ENCODE results near the gene SPRYD7. TPM values are rescaled to one million over a fixed set of nuclear protein-coding genes. Genes with fewer than 3 reads are reported as not detected.
"Not testable (repeated sequence)": the region's sequence is repeated elsewhere in the genome, so short reads cannot be mapped to it uniquely, and the experiment has no call there.

The SPRYD7 gene
- total RNA-seq, 1 donor from 2014 or later = 6.0 TPM

DNA sequence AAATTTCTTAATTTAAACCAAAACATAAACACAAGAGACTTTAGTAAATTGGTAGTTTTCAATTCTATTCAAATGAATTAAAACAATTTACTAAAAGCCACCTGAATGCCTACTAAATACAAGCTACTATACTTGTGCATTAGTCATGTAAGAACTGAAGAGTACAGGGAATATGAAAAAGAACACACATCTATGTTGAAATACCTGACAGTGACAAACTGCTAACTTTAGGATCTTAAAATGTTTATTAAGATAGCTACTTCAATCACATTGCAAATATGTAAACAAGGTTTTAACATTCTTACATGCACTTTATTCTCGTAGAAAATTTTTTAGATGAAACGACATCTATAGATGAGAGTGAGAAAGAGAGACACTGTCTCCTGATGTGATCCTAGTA is 4.1 kb downstream of the SPRYD7 start:
- TF ChIP-seq, protein P1, sequence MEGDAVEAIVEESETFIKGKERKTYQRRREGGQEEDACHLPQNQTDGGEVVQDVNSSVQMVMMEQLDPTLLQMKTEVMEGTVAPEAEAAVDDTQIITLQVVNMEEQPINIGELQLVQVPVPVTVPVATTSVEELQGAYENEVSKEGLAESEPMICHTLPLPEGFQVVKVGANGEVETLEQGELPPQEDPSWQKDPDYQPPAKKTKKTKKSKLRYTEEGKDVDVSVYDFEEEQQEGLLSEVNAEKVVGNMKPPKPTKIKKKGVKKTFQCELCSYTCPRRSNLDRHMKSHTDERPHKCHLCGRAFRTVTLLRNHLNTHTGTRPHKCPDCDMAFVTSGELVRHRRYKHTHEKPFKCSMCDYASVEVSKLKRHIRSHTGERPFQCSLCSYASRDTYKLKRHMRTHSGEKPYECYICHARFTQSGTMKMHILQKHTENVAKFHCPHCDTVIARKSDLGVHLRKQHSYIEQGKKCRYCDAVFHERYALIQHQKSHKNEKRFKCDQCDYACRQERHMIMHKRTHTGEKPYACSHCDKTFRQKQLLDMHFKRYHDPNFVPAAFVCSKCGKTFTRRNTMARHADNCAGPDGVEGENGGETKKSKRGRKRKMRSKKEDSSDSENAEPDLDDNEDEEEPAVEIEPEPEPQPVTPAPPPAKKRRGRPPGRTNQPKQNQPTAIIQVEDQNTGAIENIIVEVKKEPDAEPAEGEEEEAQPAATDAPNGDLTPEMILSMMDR (conservative IDR thresholded peaks at IDR 0.05) = no peak
- DNase-seq (ENCODE audit: extremely low spot score, unreplicated experiment) = no peak
- peaks cover 4% of the 10 kb centered on the region for H3K4me1 Mint-ChIP-seq (ENCODE audit: unreplicated experiment)
- no peaks in the 10 kb centered on the region for H3K9me3 Mint-ChIP-seq
- no peak overlapping the region for H3K4me3 Mint-ChIP-seq
- no peaks in the 10 kb centered on the region for H3K36me3 Mint-ChIP-seq
- no peak overlapping the region for H3K27ac Mint-ChIP-seq
- no peaks in the 10 kb centered on the region for H3K27me3 Mint-ChIP-seq

DNA sequence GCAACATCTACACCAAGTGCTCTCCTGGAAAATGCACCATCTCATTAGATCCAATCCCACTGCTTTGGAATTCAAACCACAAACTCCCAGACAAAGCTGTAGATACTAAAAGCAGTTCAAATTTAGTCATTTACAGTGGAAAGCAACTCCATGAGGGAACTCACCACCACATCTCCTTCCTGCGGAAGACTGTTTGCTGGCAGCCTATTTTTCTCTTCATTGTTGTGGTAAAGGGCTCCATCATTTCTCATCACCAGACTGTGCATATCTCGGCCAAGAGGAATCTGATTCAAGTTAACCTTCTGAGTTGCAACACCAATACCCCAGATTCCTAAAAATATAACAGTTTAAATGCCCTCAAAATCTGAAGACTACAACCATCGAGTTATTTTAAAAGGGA is 8.4 kb downstream of the SPRYD7 start:
- Mint-ChIP-seq H3K36me3 (peaks cover 4% of the 10 kb centered on the region), H3K27me3 (no peaks in the 10 kb centered on the region), H3K4me1 (ENCODE audit: unreplicated experiment) (no peaks in the 10 kb centered on the region), H3K9me3 (no peaks in the 10 kb centered on the region), H3K27ac (no peak overlapping the region), H3K4me3 (no peak overlapping the region)
- DNase-seq (ENCODE audit: extremely low spot score, unreplicated experiment) = no peak
- TF ChIP-seq, protein P1 (conservative IDR thresholded peaks at IDR 0.05) = no peak

DNA sequence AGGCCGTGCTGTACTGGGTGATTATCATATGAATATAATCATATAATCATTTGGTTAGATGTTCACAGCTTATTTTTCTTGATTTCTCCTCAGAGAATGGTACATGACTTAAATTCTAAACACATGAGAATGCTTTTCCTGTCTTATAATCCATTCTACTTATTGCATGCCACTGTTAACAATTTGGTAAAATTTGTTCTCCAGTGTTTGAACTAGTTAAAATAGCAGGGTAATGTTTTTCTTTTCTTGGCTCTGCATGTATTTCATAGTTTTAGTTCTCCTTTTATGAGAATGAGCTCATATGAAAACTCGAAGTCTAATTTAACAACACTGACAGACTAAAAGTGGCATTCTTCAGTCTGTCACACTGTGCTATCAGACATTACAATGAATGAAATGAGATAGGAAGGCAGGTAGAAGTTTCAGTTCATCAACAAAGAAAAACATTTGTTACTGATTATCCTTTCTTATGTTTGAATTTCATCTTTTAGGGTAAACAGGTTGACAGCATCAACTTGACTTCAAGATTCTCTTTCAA is 10.2 kb downstream of the SPRYD7 start:
- H3K4me1 Mint-ChIP-seq (ENCODE audit: unreplicated experiment) = no peaks in the 10 kb centered on the region
- no peak overlapping the region for H3K27ac Mint-ChIP-seq
- TF ChIP-seq, protein P1 (conservative IDR thresholded peaks at IDR 0.05) = no peak
- peaks cover 9% of the 10 kb centered on the region for H3K36me3 Mint-ChIP-seq
- H3K27me3 Mint-ChIP-seq = no peaks in the 10 kb centered on the region
- no peak overlapping the region for H3K4me3 Mint-ChIP-seq
- no peak for DNase-seq (ENCODE audit: extremely low spot score, unreplicated experiment)
- no peaks in the 10 kb centered on the region for H3K9me3 Mint-ChIP-seq

DNA sequence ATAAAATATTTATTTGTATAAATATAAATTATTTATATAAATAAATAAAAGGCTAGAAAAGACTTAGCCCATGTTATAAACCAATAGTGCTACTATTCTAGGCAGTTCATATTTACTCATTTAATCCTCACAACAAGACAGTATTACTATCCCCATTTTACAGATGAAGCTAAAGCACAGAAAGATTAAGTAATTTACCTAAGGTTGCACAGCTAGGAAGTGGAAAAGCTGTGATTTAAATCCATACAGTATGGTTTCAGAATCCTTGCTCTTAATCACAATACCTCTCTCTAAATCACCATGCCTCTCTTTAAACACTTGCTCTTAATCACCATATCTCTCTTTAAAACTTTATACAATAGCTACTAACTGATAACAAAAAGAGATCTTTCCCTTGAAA is 13.8 kb downstream of the SPRYD7 start:
- no peaks in the 10 kb centered on the region for H3K4me1 Mint-ChIP-seq (ENCODE audit: unreplicated experiment)
- no peaks in the 10 kb centered on the region for H3K9me3 Mint-ChIP-seq
- TF ChIP-seq, protein P1 (conservative IDR thresholded peaks at IDR 0.05) = no peak
- no peak overlapping the region for H3K4me3 Mint-ChIP-seq
- peaks cover 12% of the 10 kb centered on the region for H3K36me3 Mint-ChIP-seq
- no peaks in the 10 kb centered on the region for H3K27me3 Mint-ChIP-seq
- no peak for DNase-seq (ENCODE audit: extremely low spot score, unreplicated experiment)
- no peak overlapping the region for H3K27ac Mint-ChIP-seq

DNA sequence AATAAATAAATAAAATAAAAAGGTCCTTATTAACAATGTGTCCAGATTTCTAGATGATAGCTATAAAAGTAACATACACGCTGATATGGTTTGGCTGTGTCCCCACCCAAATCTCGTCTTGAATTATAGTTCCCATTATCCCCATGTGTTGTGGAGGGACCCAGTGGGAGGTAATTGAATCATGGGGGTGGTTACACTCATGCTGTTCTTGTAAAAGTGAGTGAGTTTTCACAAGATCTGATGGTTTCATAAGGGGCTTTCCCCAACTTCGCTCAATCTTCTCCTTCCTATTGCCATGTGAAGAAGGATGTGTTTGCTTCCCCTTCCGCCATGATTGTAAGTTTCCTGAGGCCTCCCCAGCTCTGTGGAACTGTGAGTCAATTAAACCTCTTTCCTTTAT is 15.2 kb downstream of the SPRYD7 start:
- not testable (repeated sequence) for H3K9me3 Mint-ChIP-seq

DNA sequence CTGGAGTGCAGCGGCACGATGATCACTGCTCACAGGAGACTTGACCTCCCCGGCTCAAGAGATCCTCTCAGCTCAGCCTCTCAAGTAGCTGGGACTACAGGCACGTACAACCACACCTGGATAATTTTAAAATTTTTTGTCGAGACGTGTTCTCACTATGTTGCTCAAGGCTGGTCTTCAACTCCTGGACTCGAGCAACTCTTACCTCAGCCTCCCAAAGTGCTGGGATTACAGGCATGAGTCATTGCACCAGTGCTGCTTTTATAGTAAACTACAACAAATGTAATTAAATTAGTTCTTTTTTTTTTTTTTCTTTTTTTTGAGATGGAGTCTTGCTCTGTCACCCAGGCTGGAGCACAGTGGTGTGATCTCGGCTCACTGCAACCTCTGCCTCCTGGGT is 18.0 kb downstream of the SPRYD7 start:
- H3K36me3 Mint-ChIP-seq = peaks cover 22% of the 10 kb centered on the region
- not testable (repeated sequence) for DNase-seq (ENCODE audit: extremely low spot score, unreplicated experiment); H3K27ac Mint-ChIP-seq; H3K4me3 Mint-ChIP-seq; H3K27me3 Mint-ChIP-seq; H3K9me3 Mint-ChIP-seq; H3K4me1 Mint-ChIP-seq (ENCODE audit: unreplicated experiment)

More for the DNA sequence above, 15.2 kb downstream of the SPRYD7 start:
- peaks cover 19% of the 10 kb centered on the region for H3K36me3 Mint-ChIP-seq
- DNase-seq (ENCODE audit: extremely low spot score, unreplicated experiment); H3K4me3 Mint-ChIP-seq; H3K27me3 Mint-ChIP-seq; H3K27ac Mint-ChIP-seq; H3K4me1 Mint-ChIP-seq (ENCODE audit: unreplicated experiment): not testable (repeated sequence)

DNA sequence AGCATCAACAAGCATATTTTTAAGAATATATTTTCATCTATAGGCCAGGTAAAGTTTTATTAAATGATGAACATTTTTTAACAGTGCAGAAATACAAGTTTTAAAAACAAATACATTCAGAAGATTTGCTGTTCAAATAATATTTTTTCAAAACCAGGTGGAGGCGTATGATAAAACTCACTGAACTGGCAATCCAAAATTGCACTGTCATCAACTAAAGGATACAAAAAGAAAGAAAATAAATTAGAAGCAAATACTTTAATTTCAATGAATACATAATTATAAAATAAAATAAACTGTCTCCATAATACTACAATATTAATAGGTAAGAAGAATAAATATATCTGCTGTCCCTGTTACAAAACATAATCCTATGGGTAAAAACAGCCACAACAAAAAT is 21.2 kb downstream of the SPRYD7 start:
- peaks cover 22% of the 10 kb centered on the region for H3K36me3 Mint-ChIP-seq
- H3K27ac Mint-ChIP-seq = no peak overlapping the region
- no peak overlapping the region for H3K4me3 Mint-ChIP-seq

More for the DNA sequence above, 21.2 kb downstream of the SPRYD7 start:
- DNase-seq (ENCODE audit: extremely low spot score, unreplicated experiment) = no peak
- TF ChIP-seq, protein P1 (conservative IDR thresholded peaks at IDR 0.05) = no peak
- Mint-ChIP-seq H3K4me1 (ENCODE audit: unreplicated experiment) (no peaks in the 10 kb centered on the region), H3K27me3 (no peaks in the 10 kb centered on the region), H3K9me3 (no peaks in the 10 kb centered on the region)
